Measurements from ENCODE around the gene NOX5. TPM values are rescaled to one million over a fixed set of nuclear protein-coding genes. Genes with fewer than 3 reads are reported as not detected.

Gene NOX5
- total RNA-seq, 1 experiment from 2014 or later = not detected

GRCh38 chr15:69093614-69094013 is 79.1 kb downstream of the NOX5 start:
- Histone ChIP-seq H3K4me3 (no peak overlapping the region), H3K27me3 (no peaks in the 10 kb centered on the region), H3K36me3 (no peaks in the 10 kb centered on the region), H3K9me3 (no peaks in the 10 kb centered on the region)
- no peak for DNase-seq

- H3K4me3 ChIP-seq = no peak overlapping the region
- no peaks in the 10 kb centered on the region for H3K9me3 ChIP-seq
- no peaks in the 10 kb centered on the region for H3K27me3 ChIP-seq
- no peaks in the 10 kb centered on the region for H3K36me3 ChIP-seq
- DNase-seq = no peak
These were observed 79.8 kb downstream of the NOX5 start for GRCh38 chr15:69094124-69094921.

- H3K27me3 ChIP-seq = no peaks in the 10 kb centered on the region
- DNase-seq = no peak
These were observed 80.8 kb downstream of the NOX5 start for GRCh38 chr15:69095274-69095673.

GRCh38 chr15:69096196-69096595 is 81.7 kb downstream of the NOX5 start:
- no peak overlapping the region for H3K4me3 ChIP-seq
- no peaks in the 10 kb centered on the region for H3K36me3 ChIP-seq
- no peaks in the 10 kb centered on the region for H3K9me3 ChIP-seq
- no peaks in the 10 kb centered on the region for H3K27me3 ChIP-seq
- DNase-seq = no peak

More at GRCh38 chr15:69095274-69095673, 80.8 kb downstream of the NOX5 start:
- Histone ChIP-seq H3K4me3 (no peak overlapping the region), H3K9me3 (no peaks in the 10 kb centered on the region), H3K36me3 (no peaks in the 10 kb centered on the region)

GRCh38 chr15:69096626-69097025 is 82.1 kb downstream of the NOX5 start:
- Histone ChIP-seq H3K4me3 (no peak overlapping the region), H3K36me3 (no peaks in the 10 kb centered on the region), H3K27me3 (no peaks in the 10 kb centered on the region), H3K9me3 (no peaks in the 10 kb centered on the region)
- DNase-seq = no peak

- no peaks in the 10 kb centered on the region for H3K36me3 ChIP-seq
- DNase-seq = no peak
- H3K27me3 ChIP-seq = no peaks in the 10 kb centered on the region; the same call in 1 of the 2 replicates
- H3K9me3 ChIP-seq = no peaks in the 10 kb centered on the region
- H3K4me3 ChIP-seq = no peak overlapping the region
These were observed 84.3 kb downstream of the NOX5 start for GRCh38 chr15:69098771-69099170.

- no peak for DNase-seq
- H3K4me3 ChIP-seq = no peak overlapping the region
- no peaks in the 10 kb centered on the region for H3K9me3 ChIP-seq
- no peaks in the 10 kb centered on the region for H3K36me3 ChIP-seq
- H3K27me3 ChIP-seq = no peaks in the 10 kb centered on the region; the same call in 1 of the 2 replicates
These were observed 85.4 kb downstream of the NOX5 start for GRCh38 chr15:69099941-69100340.

- Histone ChIP-seq H3K4me3 (no peak overlapping the region), H3K36me3 (no peaks in the 10 kb centered on the region), H3K9me3 (no peaks in the 10 kb centered on the region), H3K27me3 (no peaks in the 10 kb centered on the region; the same call in 1 of the 2 replicates)
- no peak for DNase-seq
These were observed 86.3 kb downstream of the NOX5 start for GRCh38 chr15:69100821-69101220.

- no peaks in the 10 kb centered on the region for H3K36me3 ChIP-seq
These were observed 89.7 kb downstream of the NOX5 start for GRCh38 chr15:69104050-69104750.

GRCh38 chr15:69105451-69105985 is 91.0 kb downstream of the NOX5 start:
- Histone ChIP-seq H3K27me3 (peaks cover 10% of the 10 kb centered on the region), H3K4me3 (no peak overlapping the region), H3K9me3 (no peaks in the 10 kb centered on the region), H3K36me3 (no peaks in the 10 kb centered on the region)
- DNase-seq = no peak

More at GRCh38 chr15:69104050-69104750, 89.7 kb downstream of the NOX5 start:
- Histone ChIP-seq H3K27me3 (peaks cover 10% of the 10 kb centered on the region), H3K4me3 (no peak overlapping the region), H3K9me3 (no peaks in the 10 kb centered on the region)
- DNase-seq = no peak

- no peak for DNase-seq
- no peaks in the 10 kb centered on the region for H3K9me3 ChIP-seq
- H3K4me3 ChIP-seq = no peak overlapping the region
- peaks cover 10% of the 10 kb centered on the region for H3K27me3 ChIP-seq
- no peaks in the 10 kb centered on the region for H3K36me3 ChIP-seq
These were observed 92.6 kb downstream of the NOX5 start for GRCh38 chr15:69107025-69107620.

Other genes with a start within 250 kb of the NOX5 start
- gene ANP32A, start 193.8 kb upstream of the NOX5 start, total RNA-seq (2014; rRNA removed; shearing (Covaris generic); ENCODE audit: low replicate concordance) = 44.3 and 47.5 TPM in 2 replicates
- gene SPESP1, start 84.2 kb upstream of the NOX5 start, total RNA-seq (2014; rRNA removed; shearing (Covaris generic); ENCODE audit: low replicate concordance) = not detected in 2 replicates
- 12.2 and 21.4 TPM in 2 replicates for gene GLCE, start 145.9 kb downstream of the NOX5 start, total RNA-seq (2014; rRNA removed; shearing (Covaris generic); ENCODE audit: low replicate concordance)